ENCODE measurements around the gene POFUT2. TPM values are rescaled to one million over a fixed set of nuclear protein-coding genes. Genes with fewer than 3 reads are reported as not detected.

Gene POFUT2
- total RNA-seq, 1 experiment from 2014 or later = 31.9 TPM

DNA sequence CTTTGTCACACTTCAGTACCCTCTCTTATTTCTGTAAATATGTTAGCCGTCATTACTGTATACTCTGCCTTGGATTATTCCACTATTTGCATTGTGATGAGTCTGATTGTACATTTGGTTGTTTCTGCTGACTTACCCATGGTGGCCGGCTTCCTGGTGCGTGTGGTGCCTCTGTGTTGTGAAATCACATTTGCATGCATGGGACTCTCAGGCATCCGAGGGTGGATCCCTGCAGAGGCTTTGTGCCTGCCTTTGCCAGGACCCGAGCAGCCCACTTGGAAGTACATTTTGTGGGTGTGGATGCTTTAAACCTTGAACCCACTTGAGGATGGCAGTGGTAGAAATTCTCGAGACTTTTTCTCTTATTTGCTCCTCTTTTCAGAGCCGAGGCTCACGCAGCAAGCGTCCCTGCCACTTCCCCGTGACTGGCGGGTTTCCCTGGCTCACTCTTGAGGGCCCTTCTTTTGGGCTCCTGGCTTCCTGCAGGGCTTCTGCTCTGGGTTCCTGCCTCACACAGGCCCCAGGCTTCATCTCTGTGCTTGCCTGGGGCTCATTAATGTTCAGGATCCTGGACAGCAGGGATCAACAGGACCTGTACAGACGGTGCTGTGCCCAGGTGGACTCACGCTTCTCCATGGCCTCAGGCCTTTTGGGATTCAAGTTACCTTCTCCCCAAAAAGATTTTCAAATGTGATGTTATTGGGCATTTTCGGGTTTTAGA lies 36.6 kb downstream of the POFUT2 start:
- no peak for DNase-seq (ENCODE audit: low spot score)

DNA sequence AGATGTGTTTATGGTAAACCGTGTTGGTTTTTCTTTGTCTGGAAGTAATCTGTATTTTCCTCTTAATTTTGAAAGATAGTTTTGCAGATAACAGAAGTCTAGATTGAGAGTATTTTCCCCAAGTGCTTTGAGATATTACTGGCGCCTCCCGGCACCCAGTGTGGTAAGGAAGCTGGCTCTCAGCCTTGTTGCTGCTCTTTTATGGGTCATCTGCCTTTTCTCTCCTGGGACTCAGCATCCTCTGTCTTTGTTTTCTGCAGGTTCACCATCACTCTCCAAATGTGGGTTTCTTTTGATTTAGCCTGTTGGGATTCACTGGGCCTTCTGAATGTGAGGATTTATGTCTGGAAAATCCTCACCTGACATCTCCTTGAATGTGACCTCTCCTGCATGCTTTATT lies 37.4 kb downstream of the POFUT2 start:
- no peak for DNase-seq (ENCODE audit: low spot score)

DNA sequence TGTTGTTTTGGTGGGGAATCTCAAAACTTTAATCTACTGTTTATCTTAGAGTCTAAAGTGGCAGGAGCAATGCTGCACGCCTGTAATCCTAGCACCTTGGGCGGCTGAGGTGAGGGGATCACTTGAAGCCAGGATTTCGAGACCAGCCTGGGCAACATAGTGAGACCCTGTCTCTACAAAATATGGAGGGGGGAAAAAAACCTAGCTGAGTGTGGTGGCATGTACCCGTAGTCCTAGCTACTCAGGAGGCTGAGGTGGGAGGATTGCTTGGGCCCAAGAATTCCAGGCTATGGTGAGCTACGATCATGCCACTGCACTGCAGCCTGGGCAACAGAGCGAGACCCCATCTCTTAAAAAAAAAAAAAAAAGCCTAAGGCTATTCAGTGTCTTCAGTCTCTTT lies 38.1 kb downstream of the POFUT2 start:
- DNase-seq (ENCODE audit: low spot score) = no peak

DNA sequence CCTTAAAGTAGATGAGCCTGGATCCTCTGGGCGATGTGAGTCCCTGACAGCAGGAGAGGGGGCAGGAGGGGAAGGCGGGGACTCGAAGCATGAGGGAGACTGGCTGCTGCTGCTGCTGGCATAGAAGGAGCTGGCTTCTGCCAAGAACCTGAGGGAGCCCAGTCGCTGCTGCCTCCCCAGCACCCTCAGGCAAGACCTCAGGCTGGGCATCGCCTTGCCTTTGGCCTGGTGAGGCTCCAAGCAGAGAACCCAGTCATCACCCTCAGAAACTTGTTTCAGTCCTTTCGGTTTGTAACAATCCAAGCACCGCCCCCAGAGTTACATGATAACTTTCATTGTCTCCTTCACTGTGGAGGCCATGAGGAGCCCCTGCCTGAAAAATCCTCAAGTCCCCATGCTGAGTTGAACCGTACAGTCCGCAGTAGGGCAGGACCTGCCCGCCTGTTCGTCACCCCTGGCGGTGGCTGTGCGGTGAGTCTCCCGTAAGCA lies 38.8 kb downstream of the POFUT2 start:
- peak; percentile 55 for DNase-seq (ENCODE audit: low spot score)

DNA sequence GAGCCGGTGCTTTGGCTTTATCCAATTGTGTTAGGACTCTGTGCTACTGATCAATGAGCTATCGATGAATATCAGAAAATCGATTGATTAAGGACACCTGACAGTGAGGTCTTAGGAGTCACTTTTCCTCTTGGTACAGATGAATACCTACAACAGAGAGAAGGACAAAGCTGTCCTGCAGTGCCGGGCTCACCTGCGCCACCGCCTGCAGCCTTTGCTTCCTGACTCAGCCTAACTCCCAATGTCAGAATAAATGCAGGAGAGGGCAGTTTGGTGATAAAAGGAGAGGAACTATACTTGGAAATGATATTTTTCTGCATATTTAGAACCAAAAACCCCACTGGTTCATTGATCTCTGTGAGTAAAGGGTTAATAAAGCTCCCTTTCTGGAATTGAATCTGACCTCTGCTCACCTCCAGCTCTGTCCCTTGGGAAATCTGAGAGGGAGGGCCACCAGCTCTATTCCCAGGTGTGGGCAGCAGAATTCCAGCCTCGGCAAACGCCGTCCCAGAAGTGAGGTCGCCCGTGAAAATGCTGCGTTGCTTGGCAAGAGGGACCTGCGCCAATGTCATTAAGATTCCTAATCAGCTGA lies 39.3 kb downstream of the POFUT2 start:
- no peak for DNase-seq (ENCODE audit: low spot score)

DNA sequence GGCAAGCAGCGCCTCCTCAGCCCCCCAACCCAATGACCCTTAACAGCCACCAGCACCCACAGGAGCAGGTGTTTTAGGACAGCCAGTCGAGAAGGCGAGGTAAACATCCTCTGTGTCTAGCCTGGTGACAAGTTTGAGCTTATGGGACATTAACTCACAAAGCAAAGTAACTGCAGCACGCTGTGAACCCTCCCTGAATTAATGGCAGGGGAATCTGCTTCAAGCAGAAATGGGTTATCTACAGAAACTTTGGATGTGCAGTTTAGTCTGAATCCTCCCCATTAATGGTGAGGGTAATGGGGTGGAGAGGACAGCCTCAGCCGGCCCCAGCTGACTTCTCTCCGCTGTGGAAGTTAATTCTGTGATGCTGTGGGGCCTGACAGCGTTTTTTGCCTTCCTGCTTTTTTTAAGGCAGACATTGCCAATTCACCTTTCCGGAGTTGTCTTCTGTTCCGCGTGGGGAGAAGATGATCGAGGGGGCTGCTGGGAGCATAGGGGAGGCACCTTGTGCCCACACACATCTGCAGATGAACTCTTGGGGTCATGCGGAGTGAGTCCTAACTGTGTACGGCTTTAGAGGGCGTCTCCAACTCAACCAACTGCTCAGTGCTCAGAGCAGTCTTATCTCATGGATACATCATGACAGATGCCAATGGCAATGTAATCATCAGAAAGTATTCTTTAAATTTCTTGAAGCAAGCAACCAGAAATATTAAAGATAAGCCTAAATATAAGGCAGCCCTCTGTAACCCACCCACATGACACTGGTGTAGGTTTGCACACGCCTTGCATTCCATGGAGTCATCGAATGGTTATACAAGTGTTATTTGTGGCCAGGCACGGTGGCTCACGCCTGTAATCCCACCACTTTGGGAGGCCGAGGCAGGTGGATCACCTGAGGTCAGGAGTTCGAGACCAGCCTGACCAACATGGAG lies 41.0 kb downstream of the POFUT2 start:
- no peak for DNase-seq (ENCODE audit: low spot score)

DNA sequence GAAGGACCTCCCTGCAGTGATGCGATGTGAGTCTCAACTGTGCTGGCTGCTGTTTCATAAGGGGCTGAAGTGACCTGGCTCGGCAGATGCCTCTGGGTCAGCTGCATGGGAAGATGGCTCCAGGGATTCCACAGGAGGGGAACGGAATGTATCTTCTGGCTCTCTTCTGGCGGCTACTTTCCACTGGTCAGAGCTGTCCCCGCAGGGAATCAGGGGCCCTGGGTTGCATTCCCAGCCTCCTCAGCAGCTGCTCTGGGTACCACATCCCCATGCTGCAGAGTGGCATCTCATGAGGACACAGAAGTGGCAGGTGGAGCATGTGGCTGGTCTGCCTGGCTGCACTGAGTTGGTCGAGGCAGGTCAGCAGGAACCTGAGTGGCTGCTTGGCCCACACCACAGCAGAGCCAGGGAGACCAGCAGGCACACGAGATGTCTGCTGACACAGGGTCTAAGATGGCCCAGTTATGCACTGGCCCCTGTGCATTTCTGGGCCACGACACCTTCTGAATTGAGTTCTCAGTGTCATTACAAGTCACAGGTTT lies 42.8 kb downstream of the POFUT2 start:
- DNase-seq (ENCODE audit: low spot score) = no peak

DNA sequence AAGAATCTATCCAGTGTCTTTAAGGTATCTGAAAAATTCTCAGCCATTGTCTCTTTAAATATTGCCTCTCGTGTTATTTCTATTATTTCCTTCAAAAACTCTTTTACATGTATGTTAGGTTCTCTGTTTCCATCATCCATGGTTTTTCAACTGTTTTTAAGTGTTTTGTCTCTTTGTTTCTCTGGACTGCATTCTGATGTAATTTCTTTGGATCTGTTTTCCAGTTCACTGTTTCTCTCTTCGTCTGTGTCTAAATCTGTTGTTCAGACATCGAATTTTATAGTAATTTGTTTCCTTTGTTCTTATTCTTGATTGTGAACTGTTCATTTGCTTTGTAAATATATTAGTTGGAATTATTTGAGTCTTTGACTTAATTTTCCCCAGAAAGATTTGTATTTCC lies 44.1 kb downstream of the POFUT2 start:
- no peak for DNase-seq (ENCODE audit: low spot score)

DNA sequence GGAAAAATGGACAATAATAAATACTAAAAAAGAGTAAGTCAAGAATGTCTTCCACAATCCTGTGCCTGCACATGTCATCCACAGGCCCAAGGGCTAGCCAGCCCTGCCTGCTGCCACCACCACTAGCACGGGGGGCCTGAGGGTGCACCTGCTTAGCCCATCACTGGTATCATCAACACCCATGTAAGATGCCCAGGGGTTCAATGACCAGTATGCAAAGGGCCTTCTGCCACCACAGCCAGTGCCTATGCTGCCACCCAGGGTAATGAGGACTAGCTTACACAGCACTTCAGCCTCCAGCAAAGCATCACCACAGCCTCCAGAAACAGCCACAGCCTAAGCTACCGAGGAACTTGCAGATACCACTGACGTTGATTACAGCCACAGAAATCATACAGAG lies 46.3 kb downstream of the POFUT2 start:
- no peak for DNase-seq (ENCODE audit: low spot score)

DNA sequence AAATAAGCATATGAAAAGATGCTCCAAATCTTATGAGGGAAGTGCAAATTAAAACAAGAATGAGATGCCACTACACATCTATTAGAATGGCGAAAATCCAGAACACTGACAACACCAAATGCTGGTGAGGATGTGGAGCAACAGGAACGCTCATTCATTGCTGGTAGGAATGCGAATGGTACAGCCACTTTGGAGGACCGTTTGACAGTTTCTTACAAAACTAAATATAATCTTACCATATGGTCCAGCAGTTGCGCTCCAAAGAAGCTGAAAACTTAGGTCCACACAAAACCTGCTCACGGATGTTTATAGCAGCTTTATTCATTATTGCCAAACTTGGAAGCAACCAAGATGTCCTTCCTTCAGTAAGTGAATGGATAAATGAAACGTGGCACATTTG lies 50.3 kb downstream of the POFUT2 start:
- DNase-seq (ENCODE audit: low spot score) = no peak

DNA sequence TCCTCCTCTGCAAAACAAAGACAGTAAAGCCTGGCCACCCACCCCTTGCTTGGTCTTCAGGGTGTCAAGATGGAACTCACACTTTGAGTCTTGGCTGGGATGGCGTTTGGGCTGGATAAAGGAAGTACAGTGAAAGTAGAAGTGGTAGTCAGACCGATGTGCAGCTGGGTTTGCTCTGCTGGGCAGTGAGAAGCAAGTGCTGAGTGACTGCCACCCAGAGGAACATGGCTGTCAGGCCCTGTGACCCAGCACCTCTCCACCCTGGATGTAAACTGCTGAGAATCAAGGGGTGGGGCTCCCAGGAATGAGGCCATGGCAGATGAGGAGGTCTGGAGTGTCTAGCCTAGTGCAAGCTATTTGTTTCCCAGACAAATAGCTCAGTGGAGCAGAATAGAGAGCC lies 51.2 kb downstream of the POFUT2 start:
- DNase-seq (ENCODE audit: low spot score) = no peak

DNA sequence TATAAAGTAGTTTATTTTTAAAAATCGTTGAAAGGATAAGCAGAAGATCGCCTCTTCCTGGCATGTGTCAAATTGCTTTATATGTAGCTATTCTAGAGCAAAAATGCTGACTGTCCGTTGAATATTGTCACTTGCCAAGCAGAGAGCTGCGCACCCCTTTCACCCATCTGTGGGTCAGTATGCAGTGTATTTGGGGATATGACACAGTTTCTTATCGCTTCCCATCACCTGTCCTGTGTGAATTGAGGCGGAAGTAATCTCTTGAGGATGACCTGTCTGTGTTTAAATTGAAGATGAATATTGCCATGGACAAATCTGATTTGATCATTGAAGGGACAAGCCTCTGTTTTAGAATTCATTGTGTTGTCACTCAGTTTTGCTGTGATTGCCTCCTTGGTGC lies 52.2 kb downstream of the POFUT2 start:
- no peak for DNase-seq (ENCODE audit: low spot score)

DNA sequence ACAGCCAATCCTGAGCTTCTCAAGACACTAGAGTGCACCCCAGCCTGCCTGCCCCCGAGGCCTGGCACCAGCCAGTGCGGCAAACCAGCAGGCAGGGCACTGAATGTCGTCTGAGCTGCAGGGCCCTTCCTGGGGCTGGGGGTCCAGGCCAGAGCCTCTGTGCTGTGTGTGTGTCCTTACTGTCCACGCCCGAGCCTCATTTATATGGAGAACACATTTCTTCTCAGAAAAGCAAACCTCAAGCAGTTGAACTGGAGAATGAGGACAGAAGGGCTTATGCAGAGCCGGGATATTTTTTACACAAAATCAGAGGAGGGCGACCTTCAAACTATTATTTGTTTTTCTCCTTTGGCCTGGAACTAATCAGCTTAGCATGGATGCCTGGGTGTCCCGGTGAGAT lies 52.7 kb downstream of the POFUT2 start:
- DNase-seq (ENCODE audit: low spot score) = no peak

DNA sequence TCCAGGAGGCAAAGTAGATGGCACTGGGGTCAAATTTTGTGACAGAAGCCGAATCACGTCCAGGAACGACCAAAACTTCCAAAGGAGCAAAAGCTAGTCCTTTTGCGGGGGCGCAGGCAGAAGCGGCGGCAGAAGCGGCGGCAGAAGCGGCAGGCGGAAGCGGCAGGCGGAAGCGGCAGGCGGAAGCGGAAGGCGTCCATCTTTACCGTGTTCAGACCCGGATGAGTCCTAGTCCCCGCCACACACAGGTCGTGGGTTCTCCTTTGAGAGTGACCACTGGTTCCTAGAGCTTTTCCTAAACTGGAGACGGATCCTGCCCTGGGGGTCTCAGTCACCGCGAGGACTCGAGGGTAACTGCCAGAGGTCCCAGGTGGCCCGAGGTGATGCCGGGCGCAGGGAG lies 53.6 kb downstream of the POFUT2 start:
- no peak for DNase-seq (ENCODE audit: low spot score)

DNA sequence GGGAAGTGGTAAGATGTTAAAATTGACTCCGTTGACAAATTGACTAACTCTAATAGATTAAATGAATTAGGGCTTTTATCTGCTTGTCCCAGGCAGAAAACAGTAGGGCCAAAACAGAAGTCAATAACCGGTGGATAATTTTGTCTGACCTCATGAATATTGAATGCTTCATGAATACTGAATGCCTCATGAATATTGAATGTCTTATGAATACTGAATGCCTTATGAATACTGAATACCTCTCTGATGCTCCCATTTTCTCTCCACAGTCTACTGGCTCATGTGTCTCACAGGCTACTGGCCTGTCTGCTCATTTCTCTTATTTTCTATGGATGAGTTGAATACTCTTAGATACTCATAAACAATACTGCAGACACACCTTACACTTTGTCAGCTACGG lies 56.0 kb downstream of the POFUT2 start:
- no peak for DNase-seq (ENCODE audit: low spot score)

DNA sequence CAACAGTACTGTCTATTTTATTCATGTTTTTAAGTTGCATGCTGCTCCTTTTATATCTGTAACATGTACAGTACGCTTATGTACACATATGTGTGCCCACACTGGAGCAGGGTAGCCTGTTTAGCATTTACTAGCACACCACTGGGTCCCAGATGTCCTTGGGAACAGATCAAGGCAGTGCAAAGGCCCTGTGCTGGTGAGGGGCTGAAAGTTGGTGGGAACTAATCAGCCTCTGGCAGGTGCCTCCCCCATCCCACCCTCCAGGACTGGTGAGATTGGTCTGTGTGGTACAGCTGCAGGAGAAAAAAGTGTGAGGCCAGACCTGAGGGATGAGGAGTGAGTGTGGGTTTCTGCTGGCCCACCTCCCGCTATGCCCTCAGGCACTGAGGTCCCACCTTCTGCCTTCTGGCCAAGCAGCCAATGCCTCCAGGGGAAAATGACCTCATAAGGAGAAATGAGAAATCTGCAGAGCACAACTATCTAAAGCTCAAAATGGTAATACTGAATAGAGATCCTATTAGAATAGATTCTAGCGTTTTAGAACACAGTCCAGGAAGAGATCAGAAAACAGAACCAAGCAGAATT lies 58.9 kb downstream of the POFUT2 start:
- peak; percentile 55 for DNase-seq (ENCODE audit: low spot score)

DNA sequence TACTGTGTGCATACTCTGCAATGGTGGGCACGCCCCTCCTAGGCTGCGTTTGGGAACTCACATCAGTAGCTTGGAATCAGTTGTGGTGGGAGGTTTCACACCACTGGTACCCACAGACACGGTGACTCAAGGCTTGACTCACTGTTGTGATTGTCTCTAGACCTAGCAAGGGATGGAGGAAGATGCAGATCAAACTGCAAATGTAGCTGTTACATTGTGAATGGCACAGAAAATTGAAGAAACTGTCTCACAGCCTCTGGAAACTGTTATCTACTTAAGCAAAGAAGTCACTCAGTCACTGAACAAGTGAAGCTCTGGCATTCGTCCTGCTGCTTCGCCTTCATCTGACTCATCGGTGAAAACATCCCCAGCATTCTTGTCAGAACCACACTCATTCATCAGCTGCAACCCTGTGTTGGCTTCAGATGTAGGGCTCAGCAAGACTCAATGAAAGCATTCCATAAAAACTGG lies 59.5 kb downstream of the POFUT2 start:
- DNase-seq (ENCODE audit: low spot score) = peak; percentile 100

DNA sequence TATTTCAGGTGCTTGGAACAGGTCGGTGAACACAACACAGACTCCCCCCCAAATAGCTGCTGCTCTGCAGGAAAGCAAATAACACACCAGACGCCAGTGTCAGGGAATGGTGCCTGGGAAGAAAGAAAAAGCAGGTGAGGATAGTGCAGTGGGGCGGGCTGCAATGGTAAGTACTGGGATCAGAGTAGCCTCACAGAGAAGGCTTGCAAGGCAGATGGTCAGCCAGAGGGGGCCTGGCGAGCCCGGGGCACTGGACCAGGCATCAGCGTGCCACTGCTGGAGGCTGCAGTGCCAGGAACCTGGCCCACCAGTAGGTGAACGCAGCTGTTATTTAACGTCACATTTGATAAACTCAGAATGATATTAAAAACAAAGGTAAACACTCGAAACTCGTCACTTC lies 60.0 kb downstream of the POFUT2 start:
- no peak for DNase-seq (ENCODE audit: low spot score)

DNA sequence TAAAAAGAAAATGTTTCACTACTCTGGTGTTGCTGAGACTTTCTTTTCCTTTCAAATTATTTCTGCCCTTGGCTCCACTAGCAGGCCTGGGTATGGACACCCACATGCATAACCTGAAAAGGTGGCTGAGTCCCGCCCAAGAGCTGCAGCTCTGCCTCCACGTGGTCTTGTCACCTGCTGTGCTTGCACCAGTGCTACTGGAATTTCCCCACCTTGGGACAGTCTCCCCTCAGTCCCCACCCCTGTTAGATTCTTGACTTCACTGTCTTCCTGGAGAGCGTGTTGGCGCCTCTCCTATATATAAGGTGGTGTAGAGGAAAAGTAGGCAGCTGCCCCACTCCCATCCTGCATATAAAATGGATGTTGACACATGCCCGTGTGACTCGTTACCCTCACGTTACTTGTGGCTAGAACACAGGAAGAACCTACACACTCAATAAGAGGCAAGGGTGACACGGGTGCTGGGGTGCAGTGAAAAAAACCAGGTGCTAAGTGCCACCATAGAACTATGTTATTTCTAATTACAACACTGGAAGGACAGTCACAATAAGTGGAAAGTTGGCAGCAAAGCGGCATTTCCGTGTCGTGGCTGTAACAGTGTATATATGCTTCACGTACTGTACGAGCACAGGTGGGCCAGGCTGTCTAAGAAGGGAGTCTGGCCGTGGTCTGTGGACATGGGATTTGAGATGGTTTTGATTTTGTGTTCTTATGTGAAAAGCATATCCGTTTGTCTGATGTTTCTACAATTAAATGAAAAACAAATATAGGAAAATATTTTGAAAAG lies 61.0 kb downstream of the POFUT2 start:
- peak; percentile 26 for DNase-seq (ENCODE audit: low spot score)

DNA sequence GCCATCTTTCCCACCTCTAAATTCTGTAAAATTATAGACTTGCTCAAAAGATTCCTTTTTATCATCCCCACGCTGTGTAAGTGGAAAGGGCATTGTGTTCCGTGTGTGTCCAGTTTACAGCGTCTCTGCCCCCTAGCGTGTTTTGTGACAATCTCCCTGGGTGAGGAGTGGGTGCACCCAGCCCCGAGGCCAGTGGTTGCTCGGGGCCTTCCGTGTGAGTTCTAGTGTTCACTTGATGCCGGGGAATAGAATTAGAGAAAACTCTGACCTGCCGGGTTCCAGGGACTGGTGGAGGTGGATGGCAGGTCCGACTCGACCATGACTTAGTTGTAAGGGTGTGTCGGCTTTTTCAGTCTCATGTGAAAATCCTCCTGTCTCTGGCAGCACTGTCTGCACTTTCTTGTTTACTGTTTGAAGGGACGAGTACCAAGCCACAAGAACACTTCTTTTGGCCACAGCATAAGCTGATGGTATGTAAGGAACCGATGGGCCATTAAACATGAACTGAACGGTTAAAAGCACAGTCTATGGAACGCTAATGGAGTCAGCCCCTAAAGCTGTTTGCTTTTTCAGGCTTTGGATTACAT lies 61.9 kb downstream of the POFUT2 start:
- DNase-seq (ENCODE audit: low spot score) = no peak

All from A172 (cell line).